HL-60/S4 treated with phorbol 12-myristate 13-acetate at 8.2 ng/mL for 4 days and 3 days (cell line): ENCODE results near the gene CCDC167.

Experiments
- in situ Hi-C: fragments of 300-500 bp; cut with MboI; formaldehyde crosslinking; loops from 2 replicates; pipeline ENCODE4 v1.15.0; 2022; ENCODE audit warnings: low sequenced_read_pairs

Gene CCDC167

DNA sequence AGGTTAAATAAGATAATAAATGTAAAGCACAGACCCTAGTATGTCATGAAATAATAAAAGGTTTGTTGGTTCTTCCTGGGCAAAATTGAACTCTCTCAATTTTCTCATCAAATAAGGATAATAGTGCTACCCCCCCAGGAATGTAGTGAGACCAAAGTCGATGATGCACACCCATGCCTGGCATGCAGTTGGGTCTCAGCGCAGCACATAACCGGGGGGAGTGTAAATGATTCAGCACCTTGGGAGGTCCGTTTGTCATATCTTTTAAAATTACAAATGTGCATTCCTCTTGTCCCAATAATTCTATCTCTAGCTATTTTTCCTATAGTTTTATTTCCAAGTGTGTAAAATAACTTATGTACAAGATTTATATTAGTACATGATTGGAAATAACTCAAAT lies 31.3 kb upstream of the CCDC167 start:
- in situ Hi-C loops = no loop called here

GRCh38 chr6:37530297-37530696 lies 30.6 kb upstream of the CCDC167 start:
- in situ Hi-C loops = no loop called here

- in situ Hi-C loops = no loop called here
Measured at GRCh38 chr6:37528541-37528940, 28.8 kb upstream of the CCDC167 start.

DNA sequence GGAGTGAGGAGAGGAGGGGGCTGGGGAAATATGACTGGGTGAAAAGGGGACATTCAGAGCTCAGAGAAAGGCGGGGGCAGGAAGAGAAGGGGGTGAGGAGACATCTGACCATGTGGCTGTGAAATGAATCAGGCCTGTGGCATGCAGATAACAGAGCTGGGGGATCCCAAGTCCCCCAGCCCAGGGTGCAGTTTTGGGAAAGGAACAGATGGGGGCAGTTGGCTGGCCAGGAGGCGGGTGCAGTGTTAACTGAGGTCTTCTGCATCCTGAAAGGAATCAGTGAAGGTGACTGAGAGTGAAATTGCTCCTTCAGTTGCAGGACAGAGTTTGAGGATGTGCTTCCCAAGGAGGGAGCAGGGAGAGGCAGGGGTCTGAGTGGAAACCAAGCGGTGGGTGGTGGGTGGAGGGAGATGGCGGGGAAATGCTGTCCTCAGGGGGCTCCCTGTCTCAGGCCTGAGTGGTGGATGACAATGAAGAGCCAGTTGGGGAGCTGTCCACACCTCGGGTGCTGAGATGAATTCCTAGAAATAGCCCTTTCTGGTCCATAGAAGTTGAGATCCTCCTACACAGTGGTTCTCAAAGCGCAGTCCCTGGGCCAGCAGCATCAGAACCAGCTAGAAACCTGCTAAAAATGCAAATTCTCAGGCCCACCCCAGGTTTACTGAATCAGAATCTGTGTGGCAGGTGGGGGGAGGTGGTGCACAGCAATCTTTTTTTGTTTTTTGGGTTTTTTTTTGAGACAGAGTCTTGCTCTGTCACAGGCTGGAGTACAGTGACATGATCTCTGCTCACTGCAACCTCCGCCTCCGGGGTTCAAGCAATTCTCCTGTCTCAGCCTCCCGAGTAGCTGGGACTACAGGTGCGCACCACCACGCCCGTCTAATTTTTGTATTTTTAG lies 26.0 kb upstream of the CCDC167 start:
- in situ Hi-C loops = no loop called here

- in situ Hi-C loops = no loop called here
Measured at GRCh38 chr6:37524970-37525318, 25.3 kb upstream of the CCDC167 start.

DNA sequence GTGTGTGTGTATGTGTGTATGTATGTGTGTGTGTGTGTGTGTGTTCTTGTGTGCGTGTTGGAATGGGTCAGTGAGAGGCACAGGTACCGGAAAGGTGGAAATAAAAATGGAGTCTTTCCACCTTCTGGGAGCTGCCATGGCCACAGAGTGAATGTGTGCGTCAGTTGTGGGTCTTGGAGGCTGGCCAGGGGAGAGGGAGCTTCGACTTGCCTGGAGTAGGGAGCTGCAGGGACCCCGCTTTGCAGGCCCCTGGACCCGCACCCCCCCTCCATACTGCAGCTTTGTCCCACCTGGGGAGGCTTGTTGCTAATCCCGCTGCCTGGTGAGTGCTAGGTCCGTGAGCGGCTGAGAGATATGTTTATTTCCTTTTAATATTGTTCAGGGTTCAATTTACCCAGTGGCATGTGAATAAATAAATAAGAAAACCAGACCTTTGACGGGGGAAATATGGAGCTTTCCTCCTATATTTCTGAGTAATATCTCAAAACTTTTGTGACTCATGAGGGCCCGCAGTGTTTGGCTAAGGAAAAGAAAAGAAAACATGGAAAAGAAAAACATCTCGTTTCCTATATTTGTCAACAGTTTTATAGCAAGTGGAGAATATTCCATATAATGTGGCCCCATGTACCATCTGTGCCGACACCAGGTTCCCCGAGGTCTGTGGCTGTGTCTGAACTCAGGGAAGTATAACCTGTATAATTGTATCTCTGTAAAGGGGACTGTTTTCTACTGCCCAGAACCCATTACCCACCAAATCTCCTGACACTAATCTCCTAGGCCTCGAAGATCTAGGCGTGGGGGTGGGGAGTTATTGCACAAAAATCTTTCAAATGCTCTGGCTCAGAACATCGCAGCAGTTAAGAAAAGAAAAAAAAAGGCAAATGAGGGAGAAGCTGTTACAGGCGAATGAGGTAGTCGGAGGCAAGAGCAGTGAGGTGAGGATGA lies 24.6 kb upstream of the CCDC167 start:
- in situ Hi-C loops = no loop called here

GRCh38 chr6:37523412-37523811 lies 23.7 kb upstream of the CCDC167 start:
- in situ Hi-C loops = no loop called here

GRCh38 chr6:37522836-37523235 lies 23.1 kb upstream of the CCDC167 start:
- in situ Hi-C loops = no loop called here

- in situ Hi-C loops = no loop called here
Measured at GRCh38 chr6:37521674-37522073, 22.0 kb upstream of the CCDC167 start.

- in situ Hi-C loops = no loop called here
Measured at GRCh38 chr6:37520926-37521325, 21.2 kb upstream of the CCDC167 start.

GRCh38 chr6:37519461-37519860 lies 19.8 kb upstream of the CCDC167 start:
- in situ Hi-C loops = no loop called here

DNA sequence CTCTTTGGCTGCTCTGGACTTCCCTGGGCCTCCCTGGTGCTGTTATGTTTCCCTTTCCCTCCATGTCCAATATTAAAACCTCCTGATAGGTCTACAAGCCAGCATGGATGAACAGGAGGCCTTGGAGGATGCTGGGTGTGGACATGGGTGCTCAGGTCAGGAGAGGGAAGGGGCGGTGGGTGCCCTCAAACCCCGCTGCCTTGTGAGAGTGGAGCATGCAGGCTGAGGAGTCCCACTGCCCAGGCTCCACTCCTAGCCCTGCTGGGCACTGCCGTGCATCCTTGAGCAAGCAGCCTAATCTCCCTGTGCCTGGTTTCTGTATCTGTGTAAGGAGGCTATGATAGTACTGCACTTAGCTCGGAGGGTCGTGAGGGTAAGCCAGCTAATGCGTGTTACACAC lies 18.4 kb upstream of the CCDC167 start:
- in situ Hi-C loops = no loop called here

DNA sequence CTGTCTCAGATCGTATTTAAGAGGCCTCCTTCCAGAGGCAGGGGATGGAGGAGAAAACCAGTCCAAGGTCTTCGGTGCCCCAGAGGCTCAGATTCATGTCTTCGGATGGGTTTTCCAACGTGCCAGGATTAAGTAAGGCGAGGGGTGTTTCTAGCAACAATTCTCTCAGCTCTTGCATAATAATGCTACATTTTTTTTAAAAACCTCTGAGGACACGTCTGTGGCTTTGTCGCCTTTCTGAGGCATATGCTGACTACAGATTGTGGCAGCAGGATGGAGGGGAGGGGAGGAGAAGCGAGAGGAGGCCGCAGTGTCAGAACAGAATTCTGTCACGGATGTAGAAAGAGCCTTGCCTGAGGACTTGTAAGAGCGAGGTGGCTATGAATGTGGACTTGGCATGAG lies 17.7 kb upstream of the CCDC167 start:
- in situ Hi-C loops = no loop called here

GRCh38 chr6:37516920-37517405 lies 17.3 kb upstream of the CCDC167 start:
- in situ Hi-C loops = no loop called here

GRCh38 chr6:37516076-37516919 lies 16.6 kb upstream of the CCDC167 start:
- in situ Hi-C loops = no loop called here

- in situ Hi-C loops = no loop called here
Measured at GRCh38 chr6:37515712-37516075, 16.0 kb upstream of the CCDC167 start.

- in situ Hi-C loops = no loop called here
Measured at GRCh38 chr6:37514837-37515236, 15.1 kb upstream of the CCDC167 start.

DNA sequence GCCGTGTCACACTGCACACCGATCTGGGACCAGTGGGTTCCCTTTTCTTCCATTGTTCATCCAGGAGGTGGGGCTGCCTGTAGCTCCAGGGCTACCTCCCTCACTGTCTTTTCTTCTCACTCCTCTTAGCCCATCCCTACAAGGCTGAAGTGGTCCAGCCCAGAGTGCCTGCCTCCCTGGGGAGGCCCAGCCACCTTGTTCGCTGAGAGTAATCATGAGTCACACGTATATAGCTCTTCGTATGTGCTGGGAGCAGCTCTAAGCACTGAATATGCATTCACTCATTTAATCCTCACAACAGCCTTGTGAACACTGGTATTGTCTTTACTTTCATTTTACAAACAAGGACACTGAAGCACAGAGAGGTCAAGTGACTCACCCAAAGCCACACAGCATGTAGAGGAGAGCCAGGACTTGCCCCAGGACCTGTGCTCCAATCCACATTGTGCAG lies 14.7 kb upstream of the CCDC167 start:
- in situ Hi-C loops = no loop called here

DNA sequence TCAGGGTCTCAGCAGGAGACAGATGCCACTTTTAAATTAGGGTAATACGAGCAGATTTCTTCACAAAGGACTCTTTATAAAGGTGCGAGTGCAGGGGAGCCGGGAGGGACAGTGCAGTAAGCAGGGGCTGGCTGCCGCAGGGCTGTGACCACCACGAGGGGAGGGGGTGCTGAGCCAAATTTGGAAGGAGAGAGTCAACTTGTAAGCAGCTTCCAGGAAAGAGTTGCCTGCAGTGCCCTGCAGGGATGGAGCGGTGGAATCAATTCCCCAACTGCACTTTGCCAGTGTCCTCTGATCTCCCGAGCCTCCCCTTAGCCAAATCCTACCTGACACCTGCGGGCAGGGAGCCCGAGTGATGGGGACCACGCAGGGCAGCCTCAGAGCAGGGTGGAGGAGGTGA lies 13.9 kb upstream of the CCDC167 start:
- in situ Hi-C loops = no loop called here

DNA sequence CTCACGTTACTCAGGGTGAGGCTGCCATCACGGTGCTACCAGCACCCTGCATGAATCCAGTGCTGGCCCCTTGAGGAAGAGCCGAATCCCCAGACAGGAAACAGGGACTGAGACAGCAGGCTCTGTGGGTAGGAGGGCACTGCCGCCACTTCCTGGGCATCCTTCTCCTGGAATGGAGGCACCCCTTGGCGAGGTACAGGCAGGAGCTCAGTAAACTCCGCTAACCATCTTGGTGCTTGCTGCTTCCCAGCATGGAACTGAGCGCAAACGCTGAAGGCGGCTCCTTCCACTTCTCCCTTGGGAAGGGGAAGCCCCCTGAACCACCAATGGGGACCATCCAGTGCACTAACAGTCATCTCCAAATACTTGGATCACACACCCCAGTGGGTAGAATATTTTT lies 13.5 kb upstream of the CCDC167 start:
- in situ Hi-C loops = no loop called here
